SU-DHL-6 (cell line): ENCODE measurements around the gene POLR2E.

Source experiments
- EZH2phosphoT487 ChIP-seq: fragments of 200-600 bp; sonication (generic), shearing (Covaris generic); conservative IDR thresholded peaks from 2 replicates; pipeline ENCODE4 v1.6.1; 2018; ENCODE audit warnings: mild to moderate bottlenecking, antibody characterized with exemption, low read length, moderate library complexity, mixed read lengths
- TF ChIP-seq, protein P1 (sequence below): fragments of 200-600 bp; sonication (generic); IDR thresholded peaks from one replicate; pipeline ENCODE4 v1.5.1; 2017; ENCODE audit warnings: antibody characterized with exemption, mild to moderate bottlenecking, low read length, moderate library complexity; ENCODE audit not compliant: insufficient read depth, poor library complexity, severe bottlenecking

DNA sequence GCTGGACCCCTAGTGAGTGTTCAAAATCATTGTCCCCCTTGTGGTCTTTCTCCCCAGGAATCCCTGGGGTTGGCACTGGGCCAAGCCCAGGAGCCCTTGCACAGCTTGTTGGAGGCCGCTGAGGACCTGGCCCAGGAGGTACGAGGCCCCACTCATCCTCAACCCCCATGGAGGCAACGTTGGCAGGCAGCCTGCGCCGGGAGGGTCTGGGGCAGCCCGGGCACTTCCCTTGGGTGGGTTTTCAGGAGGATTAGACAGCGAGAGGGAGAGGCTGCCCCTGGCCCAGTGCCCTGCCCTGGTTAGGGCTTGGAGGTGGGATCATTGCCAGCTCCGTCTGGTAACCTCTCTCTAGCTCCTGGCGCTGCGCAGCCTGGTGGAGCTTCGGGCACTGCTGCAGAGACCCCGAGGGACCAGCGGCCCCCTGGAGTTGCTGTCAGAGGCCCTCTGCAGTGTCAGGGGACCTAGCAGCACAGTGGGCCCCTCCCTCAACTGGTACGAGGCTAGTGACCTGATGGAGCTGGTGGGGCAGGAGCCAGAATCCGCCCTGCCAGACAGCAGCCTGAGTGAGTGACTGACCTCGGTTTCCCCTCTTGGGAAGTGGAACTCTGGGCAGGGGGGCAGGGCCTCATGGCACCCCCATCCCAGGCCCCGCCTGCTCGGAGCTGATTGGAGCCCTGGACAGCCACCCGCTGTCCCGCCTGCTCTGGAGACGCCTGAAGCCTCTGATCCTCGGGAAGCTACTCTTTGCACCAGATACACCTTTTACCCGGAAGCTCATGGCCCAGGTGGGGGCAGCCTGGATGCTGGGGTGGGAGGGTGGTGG lies 52.3 kb downstream of the POLR2E start:
- TF ChIP-seq, protein P1, sequence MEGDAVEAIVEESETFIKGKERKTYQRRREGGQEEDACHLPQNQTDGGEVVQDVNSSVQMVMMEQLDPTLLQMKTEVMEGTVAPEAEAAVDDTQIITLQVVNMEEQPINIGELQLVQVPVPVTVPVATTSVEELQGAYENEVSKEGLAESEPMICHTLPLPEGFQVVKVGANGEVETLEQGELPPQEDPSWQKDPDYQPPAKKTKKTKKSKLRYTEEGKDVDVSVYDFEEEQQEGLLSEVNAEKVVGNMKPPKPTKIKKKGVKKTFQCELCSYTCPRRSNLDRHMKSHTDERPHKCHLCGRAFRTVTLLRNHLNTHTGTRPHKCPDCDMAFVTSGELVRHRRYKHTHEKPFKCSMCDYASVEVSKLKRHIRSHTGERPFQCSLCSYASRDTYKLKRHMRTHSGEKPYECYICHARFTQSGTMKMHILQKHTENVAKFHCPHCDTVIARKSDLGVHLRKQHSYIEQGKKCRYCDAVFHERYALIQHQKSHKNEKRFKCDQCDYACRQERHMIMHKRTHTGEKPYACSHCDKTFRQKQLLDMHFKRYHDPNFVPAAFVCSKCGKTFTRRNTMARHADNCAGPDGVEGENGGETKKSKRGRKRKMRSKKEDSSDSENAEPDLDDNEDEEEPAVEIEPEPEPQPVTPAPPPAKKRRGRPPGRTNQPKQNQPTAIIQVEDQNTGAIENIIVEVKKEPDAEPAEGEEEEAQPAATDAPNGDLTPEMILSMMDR = no peak
- TF ChIP-seq EZH2phosphoT487 = no peak
